GM19455 (cell line): ENCODE measurements around the gene C1QL4.
"Not testable (repeated sequence)": the region's sequence is repeated elsewhere in the genome, so short reads cannot be mapped to it uniquely, and the experiment has no call there.

ENCODE experiments used
- ATAC-seq: cut with Tn5 transposase; IDR thresholded peaks from one replicate; pipeline ENCODE4 v1.9.1; 2021; ENCODE audit not compliant: unreplicated experiment

The C1QL4 gene

GRCh38 chr12:49282740-49283375 is 54.1 kb downstream of the C1QL4 start:
- not testable (repeated sequence) for ATAC-seq
